ENCODE data around the gene FTCDNL1. TPM values are rescaled to one million over a fixed set of nuclear protein-coding genes. Genes with fewer than 3 reads are reported as not detected.
A peak's percentile ranks its signal among the peaks of the same experiment; 100 is the strongest.

FTCDNL1 gene
- total RNA-seq, result 1 to 10 TPM; 1.9 to 2.0 TPM

- Mint-ChIP-seq H3K36me3 (ENCODE audit: low read depth) (no peaks in the 10 kb centered on the region), H3K4me1 (ENCODE audit: low read depth) (peaks cover 12% of the 10 kb centered on the region), H3K9me3 (no peaks in the 10 kb centered on the region), H3K27ac (peak within 1 kb of the TSS; percentile 90), H3K27me3 (peaks cover 7% of the 10 kb centered on the region), H3K4me3 (peak within 1 kb of the TSS; percentile 95)
- ATAC-seq, result peak; percentile 97
- peak; percentile 55 for TF ChIP-seq CTCF (IDR thresholded peaks at IDR 0.05)
- POLR2A ChIA-PET, result interaction anchor here (1.2 to 1.5 kb wide), 2 partner anchors 10 to 60 kb away, joined by 4 to 5 read pairs; partner anchors contain the start of gene C2orf69
- intact Hi-C loops (cut with micrococcal nuclease), result loop anchor here (10.0 kb wide), 1 partner anchor 146 kb away; no protein-coding TSS in a partner anchor
- CTCF ChIA-PET, result interaction anchor here (0.6 to 1.4 kb wide), 3 partner anchors 12 to 93 kb away, joined by 3 to 5 read pairs (median 5); no protein-coding TSS in a partner anchor
- peak; percentile 71 for DNase-seq
Observed at GRCh38 chr2:199850718-199851500, at the start of gene FTCDNL1. FTCDNL1 (minus strand) TSS chr2:199851192; CDS start chr2:199848962, 2,230 bp downstream.

GRCh38 chr2:199896617-199897016 is 45.6 kb upstream of the FTCDNL1 start:
- Mint-ChIP-seq H3K4me1 (ENCODE audit: low read depth) (no peaks in the 10 kb centered on the region), H3K4me3 (no peak overlapping the region), H3K36me3 (ENCODE audit: low read depth) (no peaks in the 10 kb centered on the region), H3K9me3 (no peaks in the 10 kb centered on the region), H3K27ac (no peak overlapping the region), H3K27me3 (peaks cover 5% of the 10 kb centered on the region)
- intact Hi-C loops (cut with micrococcal nuclease), result no loop called here
- ChIA-PET POLR2A (no interaction called here), CTCF (interaction anchor here (1.9 kb wide), 1 partner anchor 156 kb away, joined by 4 read pairs; no protein-coding TSS in a partner anchor)
- no peak for TF ChIP-seq CTCF (IDR thresholded peaks at IDR 0.05)
- no peak for ATAC-seq
- DNase-seq, result no peak

- POLR2A ChIA-PET, result no interaction called here
- no peaks in the 10 kb centered on the region for H3K9me3 Mint-ChIP-seq
- intact Hi-C loops (cut with micrococcal nuclease), result no loop called here
- no peak for DNase-seq
- H3K4me3 Mint-ChIP-seq, result no peak overlapping the region
- ATAC-seq, result no peak
- H3K27me3 Mint-ChIP-seq, result peaks cover 5% of the 10 kb centered on the region
- no peaks in the 10 kb centered on the region for H3K36me3 Mint-ChIP-seq (ENCODE audit: low read depth)
- no peaks in the 10 kb centered on the region for H3K4me1 Mint-ChIP-seq (ENCODE audit: low read depth)
- TF ChIP-seq CTCF (IDR thresholded peaks at IDR 0.05), result no peak
- H3K27ac Mint-ChIP-seq, result no peak overlapping the region
- CTCF ChIA-PET, result no interaction called here
Observed at GRCh38 chr2:199895406-199895805, 44.4 kb upstream of the FTCDNL1 start.

- ChIA-PET CTCF (interaction anchor here (1.0 kb wide), 1 partner anchor 28 kb away, joined by 3 read pairs; no protein-coding TSS in a partner anchor), POLR2A (no interaction called here)
- TF ChIP-seq CTCF (IDR thresholded peaks at IDR 0.05), result no peak
- peak; percentile 20 for DNase-seq
- peaks cover 13% of the 10 kb centered on the region for H3K27me3 Mint-ChIP-seq
- ATAC-seq, result no peak
- H3K4me3 Mint-ChIP-seq, result no peak overlapping the region
- intact Hi-C loops (cut with micrococcal nuclease), result no loop called here
- H3K9me3 Mint-ChIP-seq, result no peaks in the 10 kb centered on the region
- H3K27ac Mint-ChIP-seq, result no peak overlapping the region
- no peaks in the 10 kb centered on the region for H3K36me3 Mint-ChIP-seq (ENCODE audit: low read depth)
- no peaks in the 10 kb centered on the region for H3K4me1 Mint-ChIP-seq (ENCODE audit: low read depth)
Observed at GRCh38 chr2:199883474-199884212, 32.7 kb upstream of the FTCDNL1 start.

- Mint-ChIP-seq H3K27me3 (peaks cover 13% of the 10 kb centered on the region), H3K36me3 (ENCODE audit: low read depth) (no peaks in the 10 kb centered on the region), H3K9me3 (no peaks in the 10 kb centered on the region), H3K27ac (no peak overlapping the region), H3K4me3 (no peak overlapping the region), H3K4me1 (ENCODE audit: low read depth) (no peaks in the 10 kb centered on the region)
- intact Hi-C loops (cut with micrococcal nuclease), result no loop called here
- ATAC-seq (no peak), DNase-seq (no peak)
- ChIA-PET CTCF (no interaction called here), POLR2A (no interaction called here)
- TF ChIP-seq CTCF (IDR thresholded peaks at IDR 0.05), result no peak
Observed at GRCh38 chr2:199882667-199883066, 31.7 kb upstream of the FTCDNL1 start.

Data from activated CD8-positive, alpha-beta T cell treated with anti-CD3 and anti-CD28 coated beads for 36 hours (primary cell).